PC-3 (cell line): ENCODE results near the gene HDAC6. TPM values are rescaled to one million over a fixed set of nuclear protein-coding genes. Genes with fewer than 3 reads are reported as not detected.

Experiments used
- ATAC-seq: fragments of 200-7000 bp; cut with Tn5 transposase; 2 replicates; pipeline ENCODE4 v1.9.1; 2020; ENCODE audit warnings: mild to moderate bottlenecking, moderate library complexity
- BruUV-seq: library from RNA; stranded (reverse); fragments of 400-500 nt; replicated peaks from 2 replicates; lab custom pipeline; 2021; lab: Mats Ljungman, UMichigan
- CTCF ChIA-PET: fragments of 300-600 bp; sonication (Branson Sonifier 250); formaldehyde crosslinking; loops from one replicate; lab custom pipeline; 2022; ENCODE audit warnings: antibody characterized with exemption; lab: Charles Lee
- POLR2A ChIA-PET: fragments of 300-600 bp; sonication (Branson Sonifier 250); formaldehyde crosslinking; loops from one replicate; lab custom pipeline; 2022; ENCODE audit warnings: antibody characterized with exemption; ENCODE audit not compliant: unreplicated experiment; lab: Charles Lee
- DNase-seq: peaks from one replicate; pipeline ENCODE4 v3.0.0-alpha.2; 2015
- H2AFZ ChIP-seq: fragments of 300-600 bp; sonication (generic); 2 replicates; pipeline ENCODE4 v1.6.0; 2016; ENCODE audit warnings: antibody characterized with exemption, low read length
- H3F3A ChIP-seq: fragments of 300-600 bp; sonication (generic); one replicate; pipeline ENCODE4 v1.6.0; 2017; ENCODE audit warnings: antibody characterized with exemption, low read length, control low read depth, mild to moderate bottlenecking; ENCODE audit not compliant: unreplicated experiment
- H3K27ac ChIP-seq: fragments of 300-600 bp; sonication (generic); 2 replicates; pipeline ENCODE4 v1.5.1; 2016; ENCODE audit warnings: mild to moderate bottlenecking, low read length
- H3K27me3 ChIP-seq: fragments of 300-600 bp; sonication (generic); 2 replicates; pipeline ENCODE4 v1.6.1; 2016; ENCODE audit warnings: low read length, mixed read lengths
- H3K36me3 ChIP-seq: fragments of 300-600 bp; sonication (generic); 2 replicates; pipeline ENCODE4 v1.6.1; 2016; ENCODE audit warnings: low read depth, mixed run types, low read length, mixed read lengths
- H3K4me1 ChIP-seq: fragments of 300-600 bp; sonication (generic); 2 replicates; pipeline ENCODE4 v1.5.1; 2016; ENCODE audit warnings: low read length; ENCODE audit not compliant: insufficient read depth
- H3K4me2 ChIP-seq: fragments of 300-600 bp; sonication (generic); 2 replicates; pipeline ENCODE4 v1.6.0; 2016; ENCODE audit warnings: low read length
- H3K4me3 ChIP-seq: fragments of 300-600 bp; sonication (generic); 2 replicates; pipeline ENCODE4 v1.5.1; 2016; ENCODE audit warnings: mild to moderate bottlenecking, low read length, mixed read lengths
- H3K79me2 ChIP-seq: fragments of 300-600 bp; sonication (generic); 2 replicates; pipeline ENCODE4 v1.6.1; 2017; ENCODE audit warnings: low read length, mixed read lengths
- H3K9ac ChIP-seq: fragments of 300-600 bp; sonication (generic); 2 replicates; pipeline ENCODE4 v1.6.0; 2016; ENCODE audit warnings: mild to moderate bottlenecking, low read length
- H3K9me2 ChIP-seq: fragments of 300-600 bp; sonication (generic); replicated peaks from 2 replicates; pipeline ENCODE4 v1.6.1; 2016; ENCODE audit warnings: mixed run types, low read length, mixed read lengths
- H3K9me3 ChIP-seq: fragments of 300-600 bp; sonication (generic); 2 replicates; pipeline ENCODE4 v1.6.1; 2016; ENCODE audit warnings: low read length, mixed read lengths
- H4K20me1 ChIP-seq: fragments of 300-600 bp; sonication (generic); 2 replicates; pipeline ENCODE4 v1.6.1; 2016; ENCODE audit warnings: low read length, mixed read lengths
- EZH2 ChIP-seq: fragments of 300-600 bp; sonication (generic); IDR thresholded peaks from one replicate; pipeline ENCODE4 v1.6.1; 2017; ENCODE audit warnings: antibody characterized with exemption, mild to moderate bottlenecking, low read length; ENCODE audit not compliant: unreplicated experiment
- EZH2phosphoT487 ChIP-seq: fragments of 300-600 bp; sonication (generic); IDR thresholded peaks from 2 replicates; pipeline ENCODE4 v1.6.1; 2018; ENCODE audit warnings: mild to moderate bottlenecking, antibody characterized with exemption, low read length, borderline replicate concordance
- intact Hi-C: fragments of 100-400 bp; cut with micrococcal nuclease; formaldehyde crosslinking; loops from 2 replicates; pipeline ENCODE4 v1.9.0; 2023
- total RNA-seq: library from RNA; depleted of rRNA; stranded (reverse); fragments of >200 nt; gene quantifications from 2 replicates; pipeline ENCODE4 v1.2.3, GENCODE V29; 2014
- TF ChIP-seq, protein P1 (sequence below): fragments of 300-600 bp; sonication (generic); conservative IDR thresholded peaks from 2 replicates; pipeline ENCODE4 v1.5.1; 2017; ENCODE audit warnings: antibody characterized with exemption, low read depth, mild to moderate bottlenecking, low read length

The HDAC6 gene
- total RNA-seq, 1 experiment from 2014 or later: 58.0 TPM

GRCh38 chrX:48794911-48795515 lies 6.9 kb upstream of the HDAC6 start:
- Histone ChIP-seq H3F3A (no peaks in the 10 kb centered on the region), H3K27ac (peak overlapping the region; percentile 34), H3K27me3 (no peaks in the 10 kb centered on the region), H3K4me1 (peaks cover 14% of the 10 kb centered on the region), H3K9me3 (no peaks in the 10 kb centered on the region), H3K79me2 (no peaks in the 10 kb centered on the region), H3K4me2 (peak overlapping the region; percentile 50), H2AFZ (peak overlapping the region; percentile 68), H3K4me3 (no peak overlapping the region), H4K20me1 (no peaks in the 10 kb centered on the region), H3K9me2 (no peaks in the 10 kb centered on the region), H3K36me3 (no peaks in the 10 kb centered on the region), H3K9ac (no peak overlapping the region)
- ChIA-PET CTCF (no interaction called here), POLR2A (no interaction called here)
- DNase-seq (peak; percentile 61), ATAC-seq (peak; percentile 82)
- TF ChIP-seq, protein P1, sequence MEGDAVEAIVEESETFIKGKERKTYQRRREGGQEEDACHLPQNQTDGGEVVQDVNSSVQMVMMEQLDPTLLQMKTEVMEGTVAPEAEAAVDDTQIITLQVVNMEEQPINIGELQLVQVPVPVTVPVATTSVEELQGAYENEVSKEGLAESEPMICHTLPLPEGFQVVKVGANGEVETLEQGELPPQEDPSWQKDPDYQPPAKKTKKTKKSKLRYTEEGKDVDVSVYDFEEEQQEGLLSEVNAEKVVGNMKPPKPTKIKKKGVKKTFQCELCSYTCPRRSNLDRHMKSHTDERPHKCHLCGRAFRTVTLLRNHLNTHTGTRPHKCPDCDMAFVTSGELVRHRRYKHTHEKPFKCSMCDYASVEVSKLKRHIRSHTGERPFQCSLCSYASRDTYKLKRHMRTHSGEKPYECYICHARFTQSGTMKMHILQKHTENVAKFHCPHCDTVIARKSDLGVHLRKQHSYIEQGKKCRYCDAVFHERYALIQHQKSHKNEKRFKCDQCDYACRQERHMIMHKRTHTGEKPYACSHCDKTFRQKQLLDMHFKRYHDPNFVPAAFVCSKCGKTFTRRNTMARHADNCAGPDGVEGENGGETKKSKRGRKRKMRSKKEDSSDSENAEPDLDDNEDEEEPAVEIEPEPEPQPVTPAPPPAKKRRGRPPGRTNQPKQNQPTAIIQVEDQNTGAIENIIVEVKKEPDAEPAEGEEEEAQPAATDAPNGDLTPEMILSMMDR: no peak
- TF ChIP-seq EZH2 (no peak), EZH2phosphoT487 (no peak)
- no TSS peak for BruUV-seq
- intact Hi-C loops: no loop called here

- POLR2A ChIA-PET: no interaction called here
- Histone ChIP-seq H4K20me1 (no peaks in the 10 kb centered on the region), H3K9ac (no peak overlapping the region), H3K79me2 (no peaks in the 10 kb centered on the region), H3K36me3 (no peaks in the 10 kb centered on the region; the same call in 1 of the 2 replicates), H2AFZ (no peak overlapping the region), H3K4me2 (no peak overlapping the region), H3K27ac (no peak overlapping the region), H3K27me3 (no peaks in the 10 kb centered on the region), H3K4me3 (no peak overlapping the region), H3K4me1 (peaks cover 27% of the 10 kb centered on the region), H3F3A (no peaks in the 10 kb centered on the region), H3K9me3 (no peaks in the 10 kb centered on the region), H3K9me2 (no peaks in the 10 kb centered on the region)
- TF ChIP-seq EZH2 (no peak), EZH2phosphoT487 (no peak)
- TF ChIP-seq, protein P1: no peak
- intact Hi-C loops: no loop called here
- no TSS peak for BruUV-seq
- ATAC-seq (no peak), DNase-seq (no peak)
- CTCF ChIA-PET: no interaction called here
Observed at GRCh38 chrX:48798318-48798717, 3.5 kb upstream of the HDAC6 start.

DNA sequence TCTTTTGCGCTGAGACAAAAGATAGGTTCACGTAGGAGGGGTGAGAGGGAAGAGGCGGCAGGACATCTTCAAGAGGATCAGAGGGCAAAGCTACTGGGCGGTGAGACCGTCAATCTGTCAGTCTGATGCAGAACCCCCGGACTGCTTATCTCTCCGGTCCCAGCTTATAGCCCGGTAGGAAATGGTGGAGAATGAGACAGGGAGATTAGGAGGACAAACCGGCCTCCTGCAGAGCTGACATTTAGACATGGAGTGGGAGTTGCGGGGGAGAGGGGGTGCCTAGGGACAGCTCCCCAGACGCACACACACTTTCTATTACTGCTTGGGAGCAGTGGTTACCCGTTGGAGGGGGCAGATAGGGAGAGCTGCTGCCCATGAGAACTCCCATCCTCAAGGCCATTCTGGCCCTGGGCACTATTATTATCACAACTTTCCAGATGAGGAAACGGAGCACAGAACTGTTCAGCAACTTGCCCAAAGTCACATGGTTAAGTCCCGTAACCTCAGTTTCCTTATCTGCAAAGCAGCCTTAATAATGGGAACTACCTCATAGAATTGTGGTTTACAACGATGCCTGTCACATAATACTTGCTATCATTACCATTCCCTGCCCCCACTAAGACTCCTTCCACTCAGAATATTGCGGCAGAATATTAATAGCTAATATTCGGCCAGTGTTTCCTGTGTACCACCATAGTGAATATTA lies 1.1 kb upstream of the HDAC6 start:
- ATAC-seq (no peak), DNase-seq (peak; percentile 2)
- Histone ChIP-seq H3K36me3 (no peaks in the 10 kb centered on the region; the same call in 1 of the 2 replicates), H2AFZ (peak overlapping the region; percentile 76), H3K9me2 (no peaks in the 10 kb centered on the region), H3F3A (no peaks in the 10 kb centered on the region), H3K79me2 (no peaks in the 10 kb centered on the region), H3K9ac (peak overlapping the region; percentile 94), H3K4me3 (peak overlapping the region; percentile 75), H3K4me2 (peak overlapping the region; percentile 91), H4K20me1 (no peaks in the 10 kb centered on the region), H3K9me3 (no peaks in the 10 kb centered on the region), H3K27me3 (no peaks in the 10 kb centered on the region), H3K27ac (peak overlapping the region; percentile 85), H3K4me1 (peaks cover 15% of the 10 kb centered on the region)
- BruUV-seq: TSS peak; percentile 95
- intact Hi-C loops: loop anchor here (1.0 to 5.0 kb wide), 2 partner anchors 104 to 112 kb away; partner anchors contain the start of genes SLC35A2 and SUV39H1
- TF ChIP-seq, protein P1: no peak
- TF ChIP-seq EZH2 (no peak), EZH2phosphoT487 (no peak)
- POLR2A ChIA-PET: interaction anchor here (0.5 to 1.4 kb wide), 6 partner anchors 97 to 1141 kb away, joined by 3 to 11 read pairs (median 3); partner anchors contain the start of genes PQBP1 and TIMM17B
- CTCF ChIA-PET: no interaction called here
